C4-2B (cell line): ENCODE data around the gene PORCN.
"Not testable (repeated sequence)": the region's sequence is repeated elsewhere in the genome, so short reads cannot be mapped to it uniquely, and the experiment has no call there.

Experiments used
- CTCF ChIP-seq: fragments of 450-650 bp; conservative IDR thresholded peaks from 2 replicates; pipeline ENCODE4 v1.5.1; 2017; ENCODE audit warnings: mild to moderate bottlenecking
- ZFX ChIP-seq: fragments of 450-650 bp; IDR thresholded peaks from 2 replicates; pipeline ENCODE4 v1.6.1; 2017

GRCh38 chrX:48555731-48556325, 47.0 kb downstream of the PORCN start:
- not testable (repeated sequence) for TF ChIP-seq CTCF, ZFX
